Measurements from ENCODE around the gene PPP3CB. TPM values are rescaled to one million over a fixed set of nuclear protein-coding genes. Genes with fewer than 3 reads are reported as not detected.

Gene PPP3CB
- 36.1 TPM for total RNA-seq
- 26.8 TPM for polyA plus RNA-seq (ENCODE audit: insufficient read depth, low read depth, low replicate concordance)
- long read RNA-seq, donor 1, partial matches to known transcripts = 0 of 6 reads
- long read RNA-seq, donor 1, other reads (novel, unspliced or antisense) = 0 of 6 reads
- long read RNA-seq, donor 2, partial matches to known transcripts = 0 of 10 reads
- long read RNA-seq, donor 2, other reads (novel, unspliced or antisense) = 0 of 10 reads
- long read RNA-seq, donor 3, partial matches to known transcripts = 0 of 8 reads
- long read RNA-seq, donor 3, other reads (novel, unspliced or antisense) = 0 of 8 reads
- long read RNA-seq, donor 4, partial matches to known transcripts = 0 of 5 reads
- long read RNA-seq, donor 4, other reads (novel, unspliced or antisense) = 0 of 5 reads
- long read RNA-seq, donor 5 = 0 reads
- long read RNA-seq, donor 6, partial matches to known transcripts = 0 of 2 reads
- long read RNA-seq, donor 6, other reads (novel, unspliced or antisense) = 0 of 2 reads
- long read RNA-seq, donor 7, partial matches to known transcripts = 0 of 21 reads
- long read RNA-seq, donor 7, other reads (novel, unspliced or antisense) = 17 of 21 reads
- long read RNA-seq, donor 8, transcript PPP3CB-201 (12 exons, 2,418 nt) = major isoform, 7 of 15 reads
- long read RNA-seq, donor 8, partial matches to known transcripts = 7 of 15 reads
- long read RNA-seq, donor 8, other reads (novel, unspliced or antisense) = 0 of 15 reads
- long read RNA-seq, donor 9, partial matches to known transcripts = 0 of 4 reads
- long read RNA-seq, donor 9, other reads (novel, unspliced or antisense) = 0 of 4 reads
- long read RNA-seq, donor 10, partial matches to known transcripts = 0 of 8 reads
- long read RNA-seq, donor 10, other reads (novel, unspliced or antisense) = 0 of 8 reads

- Histone ChIP-seq H3K4me1 (ENCODE audit: control insufficient read depth in 2 of 3, insufficient read depth in 2 of 3, low read depth in 1 of 3, low read length in 3 of 3) (peaks cover 0 to 13% (median 7%) of the 10 kb centered on the region in 3 donors), H3K27me3 (ENCODE audit: control insufficient read depth, insufficient read depth, low read length) (no peaks in the 10 kb centered on the region), H3K36me3 (ENCODE audit: control insufficient read depth in 2 of 3, insufficient read depth in 3 of 3, low read length in 3 of 3) (peaks cover 3 to 5% (median 4%) of the 10 kb centered on the region in 3 donors), H3K9me3 (ENCODE audit: control insufficient read depth in 2 of 3, insufficient read depth in 1 of 3, low read length in 3 of 3) (no peaks in the 10 kb centered on the region), H3K9ac (ENCODE audit: low read length in 3 of 3) (peak within 1 kb of the TSS; percentile 95 to 96 (median 95)), H3K27ac (ENCODE audit: low read depth in 2 of 2, low read length in 2 of 2) (peak within 1 kb of the TSS; percentile 89 to 97), H3K4me3 (ENCODE audit: low read length in 3 of 3) (peak within 1 kb of the TSS; percentile 88 to 96 (median 95))
- no peak for TF ChIP-seq CTCF (IDR thresholded peaks at IDR 0.05; ENCODE audit: borderline replicate concordance, extremely low read depth, insufficient read depth)
- FAIRE-seq (no peak), DNase-seq (peak; percentile 97 to 98 (median 97))
- intact Hi-C loops (cut with DNase I) = no loop called here
Observed at GRCh38 chr10:73495884-73496674, at the start of gene PPP3CB. PPP3CB (minus strand) TSS chr10:73496024; CDS start chr10:73495889, 135 bp downstream.

- FAIRE-seq = no peak
- Histone ChIP-seq H3K4me1 (ENCODE audit: control insufficient read depth in 2 of 3, insufficient read depth in 2 of 3, low read depth in 1 of 3, low read length in 3 of 3) (no peaks in the 10 kb centered on the region), H3K27me3 (ENCODE audit: control insufficient read depth, insufficient read depth, low read length) (no peaks in the 10 kb centered on the region), H3K9ac (ENCODE audit: low read length in 3 of 3) (no peak overlapping the region), H3K9me3 (ENCODE audit: control insufficient read depth in 2 of 3, insufficient read depth in 1 of 3, low read length in 3 of 3) (no peaks in the 10 kb centered on the region), H3K27ac (ENCODE audit: low read depth in 2 of 2, low read length in 2 of 2) (no peak overlapping the region), H3K36me3 (ENCODE audit: control insufficient read depth in 2 of 3, insufficient read depth in 3 of 3, low read length in 3 of 3) (peaks cover 0 to 5% (median 4%) of the 10 kb centered on the region in 3 donors), H3K4me3 (ENCODE audit: low read length in 3 of 3) (no peak overlapping the region)
- no peak for TF ChIP-seq CTCF (IDR thresholded peaks at IDR 0.05; ENCODE audit: borderline replicate concordance, extremely low read depth, insufficient read depth)
- intact Hi-C loops (cut with DNase I) = no loop called here
- no peak for DNase-seq
Observed at GRCh38 chr10:73545357-73545756, 49.5 kb upstream of the PPP3CB start.

GRCh38 chr10:73537709-73538108, 41.9 kb upstream of the PPP3CB start:
- no peak for TF ChIP-seq CTCF (IDR thresholded peaks at IDR 0.05; ENCODE audit: borderline replicate concordance, extremely low read depth, insufficient read depth)
- no peaks in the 10 kb centered on the region for H3K4me1 ChIP-seq (ENCODE audit: control insufficient read depth in 2 of 3, insufficient read depth in 2 of 3, low read depth in 1 of 3, low read length in 3 of 3)
- DNase-seq (no peak), FAIRE-seq (no peak)
- no peaks in the 10 kb centered on the region for H3K27me3 ChIP-seq (ENCODE audit: control insufficient read depth, insufficient read depth, low read length)
- H3K9ac ChIP-seq (ENCODE audit: low read length in 3 of 3) = no peak overlapping the region
- H3K36me3 ChIP-seq (ENCODE audit: control insufficient read depth in 2 of 3, insufficient read depth in 3 of 3, low read length in 3 of 3) = peaks cover 0 to 8% (median 4%) of the 10 kb centered on the region in 3 donors
- intact Hi-C loops (cut with DNase I) = no loop called here
- H3K9me3 ChIP-seq (ENCODE audit: control insufficient read depth in 2 of 3, insufficient read depth in 1 of 3, low read length in 3 of 3) = no peaks in the 10 kb centered on the region
- H3K27ac ChIP-seq (ENCODE audit: low read depth in 2 of 2, low read length in 2 of 2) = no peak overlapping the region
- no peak overlapping the region for H3K4me3 ChIP-seq (ENCODE audit: low read length in 3 of 3)

Measured in kidney (tissue), 22 donors.